Activated naive CD8-positive, alpha-beta T cell (primary cell): ENCODE measurements around the gene METTL3.
"Not testable (repeated sequence)": the region's sequence is repeated elsewhere in the genome, so short reads cannot be mapped to it uniquely, and the experiment has no call there.

ENCODE experiments used
- H3K27ac Mint-ChIP-seq: one replicate; pipeline ENCODE4 v1.8.0; 2021; ENCODE audit warnings: mixed read lengths
- H3K27me3 Mint-ChIP-seq: one replicate; pipeline ENCODE4 v1.8.0; 2021; ENCODE audit warnings: mixed read lengths
- H3K36me3 Mint-ChIP-seq: one replicate; pipeline ENCODE4 v1.8.0; 2021; ENCODE audit warnings: mixed read lengths
- H3K4me1 Mint-ChIP-seq: one replicate; pipeline ENCODE4 v1.8.0; 2021; ENCODE audit warnings: low read depth, mixed read lengths
- H3K4me3 Mint-ChIP-seq: one replicate; pipeline ENCODE4 v1.8.0; 2021; ENCODE audit warnings: mild to moderate bottlenecking, mixed read lengths
- H3K9me3 Mint-ChIP-seq: one replicate; pipeline ENCODE4 v1.8.0; 2021; ENCODE audit warnings: low read depth, mixed read lengths

The METTL3 gene

DNA sequence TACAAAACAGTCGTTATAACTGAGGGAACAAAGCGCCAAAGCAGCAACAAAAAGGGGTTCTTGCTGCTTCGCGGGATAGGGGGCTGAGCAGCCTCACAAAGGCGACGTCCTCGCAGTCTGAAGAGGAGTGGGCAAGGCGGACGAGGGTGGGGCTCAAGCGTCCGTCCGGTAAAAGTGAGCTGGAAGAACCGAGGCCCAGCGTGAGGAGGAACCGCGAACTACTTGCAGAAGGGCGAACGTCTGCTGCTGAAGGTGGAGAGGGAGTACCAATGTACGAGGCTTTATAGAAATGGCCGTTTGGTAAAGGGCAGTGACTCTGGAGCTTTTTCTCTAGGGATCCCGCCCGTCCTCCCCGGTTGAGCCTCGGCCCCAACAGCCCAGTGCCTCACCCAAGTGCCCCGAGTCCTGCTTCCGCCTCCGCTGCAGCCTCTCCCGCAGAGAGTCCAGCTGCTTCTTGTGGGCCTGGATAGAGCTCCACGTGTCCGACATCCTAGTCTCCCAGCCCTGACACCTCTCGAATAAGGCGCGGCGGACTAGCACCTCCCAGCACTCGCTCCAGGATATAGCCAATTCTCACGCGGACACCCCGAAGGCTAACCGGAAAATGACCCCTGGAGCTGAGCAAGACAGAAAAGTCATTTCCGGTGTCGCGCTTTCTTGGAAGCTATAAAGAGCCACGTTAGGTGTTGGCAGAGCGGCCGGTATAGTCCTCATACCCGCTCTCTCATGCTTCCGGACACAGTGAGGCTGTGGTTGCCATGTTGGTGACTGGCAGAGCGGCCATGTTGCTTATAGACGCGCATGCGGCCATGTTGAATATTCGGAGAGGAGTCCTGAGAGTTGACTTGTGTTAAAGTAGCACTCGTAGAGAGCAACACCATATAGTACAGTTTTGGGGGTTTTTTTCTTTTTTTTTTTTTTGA, at the start of gene METTL3:
METTL3 (minus strand) TSS at position 606 of the 923 bp plus-strand sequence; CDS start at position 489, 117 bp downstream.
- H3K4me1 Mint-ChIP-seq = peaks cover 41% of the 10 kb centered on the region
- H3K27me3 Mint-ChIP-seq = no peaks in the 10 kb centered on the region
- H3K36me3 Mint-ChIP-seq = peaks cover 8% of the 10 kb centered on the region
- no peaks in the 10 kb centered on the region for H3K9me3 Mint-ChIP-seq
- peak within 1 kb of the TSS; percentile 99 for H3K27ac Mint-ChIP-seq
- peak within 1 kb of the TSS; percentile 97 for H3K4me3 Mint-ChIP-seq

DNA sequence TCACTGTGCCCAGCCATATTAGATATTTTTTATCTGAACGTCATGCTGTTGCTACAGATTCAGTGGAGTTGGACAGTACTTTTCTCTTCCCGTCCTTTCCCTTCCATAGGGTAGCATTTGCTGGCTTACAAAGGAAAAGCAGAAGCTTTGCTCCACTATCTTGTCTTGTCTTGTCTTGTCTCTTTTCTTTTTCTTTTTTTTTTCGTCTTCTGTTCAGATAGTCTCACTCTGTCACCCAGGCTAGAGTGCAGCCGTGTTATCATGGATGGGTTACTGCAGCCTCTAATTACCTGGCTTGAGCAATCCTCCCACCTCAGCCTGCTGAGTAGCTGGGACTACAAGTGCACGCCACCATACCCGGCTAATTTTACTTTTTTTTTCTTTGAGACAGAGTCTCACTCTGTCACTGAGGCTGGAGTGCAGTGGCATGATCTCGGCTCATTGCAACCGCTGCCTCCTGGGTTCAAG, 47.6 kb upstream of the METTL3 start:
- Mint-ChIP-seq H3K36me3 (no peaks in the 10 kb centered on the region), H3K4me3 (no peak overlapping the region), H3K9me3 (no peaks in the 10 kb centered on the region), H3K27me3 (no peaks in the 10 kb centered on the region), H3K27ac (no peak overlapping the region), H3K4me1 (peaks cover 5% of the 10 kb centered on the region)

DNA sequence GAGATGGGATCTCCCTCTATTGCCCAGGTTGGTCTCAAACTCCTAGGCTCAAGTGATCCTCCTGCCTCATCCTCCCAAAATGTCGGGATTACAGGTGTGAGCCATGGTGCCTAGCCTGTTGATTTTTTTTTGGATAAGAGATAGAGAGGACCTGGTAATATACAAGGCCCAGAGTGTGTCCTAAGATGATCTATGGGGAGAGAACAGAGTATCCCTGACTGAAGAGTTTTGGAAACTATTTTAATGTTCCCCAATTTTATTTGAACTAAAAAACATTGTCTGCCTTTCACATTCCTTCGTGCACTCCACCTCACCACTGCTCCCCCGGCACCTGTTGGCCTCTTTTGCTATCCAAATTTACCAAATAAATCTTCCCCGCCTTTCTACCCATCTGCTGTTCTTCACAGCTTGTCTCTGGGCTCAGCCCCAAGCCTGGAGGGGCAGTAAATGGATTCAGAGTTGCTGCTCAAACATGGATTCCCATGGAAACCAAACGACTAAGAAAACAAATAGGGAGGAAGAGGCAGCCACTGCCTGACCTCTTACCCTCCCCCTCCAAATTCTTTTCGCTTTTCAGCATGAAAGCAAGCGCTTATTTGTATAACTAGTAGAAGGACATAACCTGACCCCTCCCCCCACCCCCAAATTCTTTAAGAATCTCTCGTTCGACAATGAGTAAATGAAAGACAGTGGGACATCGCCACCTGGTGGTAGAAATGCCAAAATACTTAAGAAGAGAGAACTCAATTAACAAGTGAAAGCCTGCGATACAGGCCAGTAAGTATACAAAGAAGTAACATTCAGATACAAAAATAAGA, 46.2 kb upstream of the METTL3 start:
- H3K9me3 Mint-ChIP-seq = no peaks in the 10 kb centered on the region
- peak overlapping the region; percentile 34 for H3K27ac Mint-ChIP-seq
- no peaks in the 10 kb centered on the region for H3K36me3 Mint-ChIP-seq
- H3K27me3 Mint-ChIP-seq = no peaks in the 10 kb centered on the region
- peaks cover 5% of the 10 kb centered on the region for H3K4me1 Mint-ChIP-seq
- H3K4me3 Mint-ChIP-seq = peak overlapping the region; percentile 33

DNA sequence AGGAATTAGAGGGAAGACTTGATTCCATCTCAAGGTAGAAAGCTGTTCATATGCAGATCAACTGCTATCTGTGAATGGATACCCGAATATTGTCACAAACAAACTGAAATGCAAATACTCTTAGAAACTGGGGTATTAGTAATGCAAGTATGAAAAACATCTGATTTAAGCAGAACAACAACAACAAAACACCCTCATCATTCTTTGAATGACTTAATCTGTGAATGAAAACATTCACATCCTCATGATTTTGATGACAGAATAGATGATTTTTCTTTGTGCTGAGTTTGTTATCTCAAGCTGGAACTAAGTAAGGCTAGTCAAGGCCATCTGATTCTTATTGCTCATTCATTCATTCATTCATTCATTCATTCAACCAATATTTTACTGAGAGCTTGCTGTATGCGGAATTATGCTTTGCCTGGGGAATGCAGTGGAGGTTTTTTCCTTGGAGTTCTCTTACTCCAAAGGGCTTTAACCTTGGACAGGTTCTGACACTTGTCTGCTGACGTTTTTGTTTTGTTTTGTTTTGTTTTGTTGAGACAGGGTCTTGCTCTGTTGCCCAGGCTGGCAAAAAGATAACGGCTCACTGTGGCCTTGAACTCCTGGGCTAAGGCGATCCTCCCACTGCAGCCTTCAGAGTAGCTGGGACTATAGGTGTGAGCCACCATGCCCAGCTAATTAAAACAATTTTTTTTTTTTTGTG, 45.4 kb upstream of the METTL3 start:
- no peaks in the 10 kb centered on the region for H3K9me3 Mint-ChIP-seq
- H3K4me3 Mint-ChIP-seq = no peak overlapping the region
- H3K4me1 Mint-ChIP-seq = peaks cover 5% of the 10 kb centered on the region
- no peaks in the 10 kb centered on the region for H3K27me3 Mint-ChIP-seq
- no peaks in the 10 kb centered on the region for H3K36me3 Mint-ChIP-seq
- H3K27ac Mint-ChIP-seq = no peak overlapping the region

DNA sequence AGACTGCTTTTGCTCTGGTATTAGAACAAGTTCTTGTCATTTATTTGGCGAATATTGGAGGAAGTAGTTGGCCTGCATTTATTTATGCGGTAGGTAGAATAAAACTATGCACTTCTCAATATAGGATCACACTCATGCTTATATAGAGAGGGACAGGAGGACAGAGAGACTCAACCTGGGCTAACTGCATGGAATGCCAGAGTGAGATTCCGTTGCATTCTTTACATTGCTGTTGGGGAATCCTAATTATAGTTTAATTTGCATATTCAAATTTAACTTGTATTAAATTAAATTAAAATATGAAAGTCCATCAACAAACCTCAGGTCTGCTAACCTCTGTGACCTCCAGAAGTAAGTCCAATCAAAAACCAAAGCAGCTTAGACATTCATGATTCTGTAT, 42.1 kb upstream of the METTL3 start:
- H3K9me3 Mint-ChIP-seq = no peaks in the 10 kb centered on the region
- no peaks in the 10 kb centered on the region for H3K27me3 Mint-ChIP-seq
- H3K36me3 Mint-ChIP-seq = no peaks in the 10 kb centered on the region

DNA sequence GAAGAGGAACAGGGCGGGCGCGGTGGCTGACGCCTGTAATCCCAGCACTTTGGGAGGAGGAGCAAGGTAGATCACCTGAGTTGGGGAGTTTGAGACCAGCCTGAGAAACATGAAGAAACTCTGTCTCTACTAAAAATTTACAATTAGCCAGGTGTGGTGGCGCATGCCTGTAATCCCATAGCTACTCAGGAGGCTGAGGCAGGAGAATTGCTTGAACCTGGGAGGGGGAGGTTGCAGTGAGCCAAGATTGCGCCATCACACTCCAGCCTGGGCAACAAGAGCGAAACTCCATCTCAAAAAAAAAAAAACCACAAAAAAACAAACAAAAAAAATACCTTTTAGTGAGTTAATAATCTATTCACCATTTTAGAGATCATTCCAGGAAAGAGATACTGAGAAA, 33.4 kb upstream of the METTL3 start:
- H3K27me3 Mint-ChIP-seq, H3K4me3 Mint-ChIP-seq, H3K36me3 Mint-ChIP-seq, H3K9me3 Mint-ChIP-seq, H3K4me1 Mint-ChIP-seq, H3K27ac Mint-ChIP-seq: not testable (repeated sequence)

More for the DNA sequence above, 42.1 kb upstream of the METTL3 start:
- Mint-ChIP-seq H3K4me1 (peaks cover 5% of the 10 kb centered on the region), H3K4me3 (no peak overlapping the region), H3K27ac (no peak overlapping the region)

DNA sequence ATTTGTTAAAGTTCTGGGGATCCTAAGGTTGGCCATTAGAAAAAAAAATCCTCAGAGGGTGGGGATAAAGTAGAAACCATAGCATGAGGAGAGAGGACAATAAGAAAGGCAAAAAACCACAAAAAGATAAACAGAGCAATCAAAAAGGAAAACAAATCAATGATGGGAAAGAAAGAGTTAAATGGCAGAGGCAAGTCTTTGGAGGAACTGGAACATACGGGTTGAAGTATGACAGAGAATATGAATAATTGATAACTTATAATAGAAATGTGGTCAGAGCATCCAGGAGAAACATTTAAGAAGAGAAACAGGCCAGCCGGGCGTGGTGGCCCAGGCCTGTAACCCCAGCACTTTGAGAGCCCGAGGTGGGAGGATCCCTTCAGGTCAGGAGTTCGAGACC, 32.8 kb upstream of the METTL3 start:
- Mint-ChIP-seq H3K4me1 (no peaks in the 10 kb centered on the region), H3K9me3 (no peaks in the 10 kb centered on the region), H3K27ac (no peak overlapping the region)

DNA sequence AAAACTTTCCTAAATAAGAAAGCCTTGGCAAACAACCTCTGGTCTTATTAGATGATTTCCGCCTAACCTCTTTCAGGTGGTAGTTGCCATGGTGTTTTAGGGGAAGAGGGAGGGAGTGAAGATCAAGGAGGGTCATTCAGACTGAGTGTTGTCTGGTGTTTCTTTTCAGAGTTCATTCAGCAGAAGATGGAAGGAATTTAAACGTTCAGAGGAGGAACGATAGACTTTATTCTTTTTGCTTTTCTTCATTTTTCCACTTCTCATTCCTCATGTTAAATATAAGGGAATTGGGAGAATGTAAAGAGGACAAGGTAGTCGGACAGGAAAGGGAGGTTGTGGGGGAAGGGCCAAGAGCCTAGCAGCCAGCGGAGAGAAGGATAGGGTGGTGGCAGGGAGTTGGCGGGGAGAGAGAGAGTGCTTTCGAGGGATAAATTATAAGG, 32.4 kb upstream of the METTL3 start:
- Mint-ChIP-seq H3K9me3 (no peaks in the 10 kb centered on the region), H3K27ac (no peak overlapping the region), H3K36me3 (no peaks in the 10 kb centered on the region), H3K27me3 (peaks cover 10% of the 10 kb centered on the region), H3K4me3 (no peak overlapping the region), H3K4me1 (no peaks in the 10 kb centered on the region)

More for the DNA sequence above, 32.8 kb upstream of the METTL3 start:
- peaks cover 7% of the 10 kb centered on the region for H3K27me3 Mint-ChIP-seq
- no peak overlapping the region for H3K4me3 Mint-ChIP-seq
- no peaks in the 10 kb centered on the region for H3K36me3 Mint-ChIP-seq

DNA sequence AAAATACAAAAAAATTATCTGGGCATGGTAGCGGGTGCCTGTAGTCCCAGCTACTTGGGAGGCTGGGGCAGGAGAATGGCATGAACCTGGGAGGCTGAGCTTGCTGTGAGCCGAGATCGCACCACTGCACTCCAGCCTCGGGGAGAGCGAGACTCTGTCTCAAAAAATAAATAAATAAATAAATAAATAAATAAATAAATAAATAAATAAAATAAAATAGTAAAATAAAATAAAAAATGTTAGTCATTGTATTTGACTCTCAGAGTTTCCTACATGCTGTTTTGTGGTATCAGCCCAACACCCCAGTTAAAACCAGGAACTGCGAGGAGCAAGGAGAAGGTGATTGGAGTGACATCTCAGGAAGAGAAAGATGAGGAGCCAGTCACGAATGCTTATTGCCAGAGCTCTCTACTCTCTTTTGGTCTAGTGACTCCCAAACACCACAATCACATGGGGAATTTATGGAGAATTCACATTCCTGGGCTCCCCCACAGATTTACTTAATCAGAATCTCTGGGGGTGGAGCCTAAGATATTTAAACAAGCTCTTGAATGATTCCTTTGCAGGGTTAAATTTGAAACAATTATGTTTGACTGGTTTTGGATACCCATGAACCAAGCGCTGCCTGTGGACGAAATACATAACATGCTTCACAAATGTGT, 30.4 kb upstream of the METTL3 start:
- no peaks in the 10 kb centered on the region for H3K9me3 Mint-ChIP-seq
- no peaks in the 10 kb centered on the region for H3K36me3 Mint-ChIP-seq
- H3K27me3 Mint-ChIP-seq = peaks cover 17% of the 10 kb centered on the region
- H3K4me3 Mint-ChIP-seq = no peak overlapping the region
- peaks cover 6% of the 10 kb centered on the region for H3K4me1 Mint-ChIP-seq
- no peak overlapping the region for H3K27ac Mint-ChIP-seq

DNA sequence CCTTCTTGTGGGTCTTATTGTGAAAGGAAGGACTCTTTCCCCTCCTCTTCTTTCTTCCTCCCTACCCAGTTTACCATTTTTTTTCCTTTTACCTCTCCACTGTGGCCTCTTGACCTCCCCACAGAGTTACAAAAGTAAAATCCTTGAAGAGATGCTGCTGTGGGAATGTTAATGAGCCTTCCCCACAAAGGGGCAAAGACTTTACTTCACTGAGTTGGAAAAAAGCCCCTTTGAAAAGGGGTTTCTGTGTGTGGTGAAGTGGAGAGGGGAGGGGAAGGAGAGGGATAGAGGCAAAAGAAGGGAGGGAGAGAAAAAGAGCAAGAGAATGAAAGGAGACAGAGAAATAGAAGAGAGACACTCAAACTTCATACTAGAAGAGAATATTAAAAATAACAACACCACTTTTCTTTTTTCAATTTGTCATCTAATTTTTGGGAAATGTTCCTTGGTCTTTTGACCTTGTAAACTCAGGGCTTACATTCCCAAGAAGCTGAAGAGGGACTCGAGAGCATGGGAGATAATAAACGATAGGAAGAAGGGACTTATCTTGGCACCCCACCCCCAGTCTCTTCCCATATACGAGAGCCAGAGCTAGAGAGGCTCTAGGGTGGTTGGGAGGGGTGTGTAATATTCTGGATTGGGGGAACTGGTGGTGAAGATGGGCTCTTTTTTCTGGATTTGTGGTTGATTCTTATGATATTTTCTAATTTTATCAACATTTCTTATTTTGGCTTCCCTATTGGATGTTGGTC, 28.2 kb upstream of the METTL3 start:
- Mint-ChIP-seq H3K4me1 (peaks cover 8% of the 10 kb centered on the region), H3K27me3 (peaks cover 26% of the 10 kb centered on the region), H3K4me3 (no peak overlapping the region), H3K9me3 (no peaks in the 10 kb centered on the region), H3K36me3 (no peaks in the 10 kb centered on the region), H3K27ac (no peak overlapping the region)

DNA sequence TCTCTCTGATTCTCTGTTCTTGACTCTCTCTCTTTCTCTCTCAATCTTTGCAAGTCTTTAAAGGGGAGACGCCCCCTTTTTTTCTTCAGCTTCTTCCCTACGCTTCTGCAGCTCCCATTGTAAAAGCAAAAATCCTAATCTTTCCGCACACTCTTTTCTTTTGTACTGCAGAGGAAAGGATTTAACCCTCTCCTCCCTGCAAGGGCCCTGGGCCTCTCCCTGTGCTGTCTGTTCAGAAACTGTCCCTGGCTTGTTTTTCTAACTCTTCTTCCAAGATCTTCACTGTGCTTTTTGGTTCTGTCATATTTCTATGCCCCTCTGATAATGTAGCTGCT, 25.9 kb upstream of the METTL3 start:
- peak overlapping the region; percentile 17 for H3K4me3 Mint-ChIP-seq
- H3K4me1 Mint-ChIP-seq = peaks cover 8% of the 10 kb centered on the region
- no peaks in the 10 kb centered on the region for H3K9me3 Mint-ChIP-seq
- H3K27me3 Mint-ChIP-seq = peaks cover 26% of the 10 kb centered on the region
- H3K36me3 Mint-ChIP-seq = no peaks in the 10 kb centered on the region
- no peak overlapping the region for H3K27ac Mint-ChIP-seq

DNA sequence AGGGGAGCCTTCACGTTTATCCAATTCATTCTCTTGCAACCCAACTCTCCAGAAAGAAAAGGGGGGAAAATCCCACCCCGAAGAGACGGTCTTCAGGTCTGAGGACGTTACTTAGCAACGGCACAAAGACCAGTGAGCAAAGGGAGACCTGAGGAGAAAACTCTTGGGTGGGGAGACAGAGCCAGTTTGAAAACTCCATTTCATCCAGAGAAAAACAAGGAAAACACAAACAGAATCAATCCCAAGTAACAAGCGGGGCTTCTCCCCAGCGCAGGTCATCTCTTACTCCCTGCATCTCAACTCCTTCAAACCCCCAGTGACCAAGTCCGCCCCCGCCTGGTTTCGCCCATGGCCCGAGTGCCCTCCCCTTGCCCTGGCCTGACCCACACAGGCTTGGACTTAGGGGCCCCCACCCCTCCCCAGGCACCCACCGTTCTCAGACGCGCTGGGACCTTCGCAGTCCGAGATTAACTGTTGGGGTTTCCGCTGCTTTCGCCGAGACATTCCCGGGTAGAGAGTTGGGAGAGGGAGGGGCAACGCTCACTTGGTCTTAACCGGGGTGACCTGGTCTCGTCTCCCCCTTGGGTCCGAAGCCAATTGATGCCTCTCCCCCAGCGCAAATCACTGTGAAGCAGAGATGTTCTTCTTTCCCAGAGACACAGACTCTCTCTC, 25.4 kb upstream of the METTL3 start:
- Mint-ChIP-seq H3K27me3 (peaks cover 28% of the 10 kb centered on the region), H3K27ac (no peak overlapping the region), H3K9me3 (no peaks in the 10 kb centered on the region), H3K4me1 (peaks cover 8% of the 10 kb centered on the region), H3K4me3 (peak overlapping the region; percentile 17), H3K36me3 (no peaks in the 10 kb centered on the region)

DNA sequence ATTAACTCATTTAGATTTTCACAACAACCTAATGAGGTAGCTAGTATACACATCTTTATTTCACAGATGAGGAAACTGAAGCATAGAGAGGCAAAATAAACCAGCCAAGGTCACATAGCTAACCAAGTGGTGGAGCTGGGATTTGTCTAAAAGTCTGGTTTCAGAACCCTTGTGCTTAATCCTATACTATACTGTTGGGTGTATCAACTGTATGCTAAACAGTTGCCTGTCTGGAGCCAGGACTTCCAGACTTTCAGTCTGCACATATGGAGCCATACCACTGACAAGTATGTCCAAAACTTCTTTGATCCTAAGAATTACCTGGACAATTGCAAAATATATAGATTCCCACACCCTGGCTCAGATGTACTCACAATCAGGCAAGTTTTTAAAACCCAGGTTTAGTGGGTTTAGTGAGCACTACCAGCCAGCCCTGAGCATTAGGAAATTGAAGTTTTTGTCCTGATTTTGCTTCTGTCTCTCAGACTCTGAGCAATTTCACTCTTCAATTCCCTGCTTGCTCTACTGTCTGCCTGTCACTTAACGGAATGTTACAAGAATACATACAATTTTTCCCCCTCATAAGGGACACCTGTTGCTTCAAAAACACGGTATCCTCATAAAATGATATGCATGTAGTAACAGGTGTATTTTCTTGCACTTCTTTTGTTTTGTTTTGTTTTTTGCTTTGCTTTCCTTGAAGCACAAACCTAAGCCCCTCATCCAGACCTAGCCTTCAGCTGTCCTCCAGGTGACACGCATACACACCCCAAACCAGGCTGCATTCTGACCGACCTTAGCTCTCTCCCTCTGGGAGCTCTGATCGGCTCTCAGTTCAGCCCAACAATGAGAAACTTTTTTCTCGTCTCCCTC, 24.6 kb upstream of the METTL3 start:
- Mint-ChIP-seq H3K27me3 (peaks cover 28% of the 10 kb centered on the region), H3K9me3 (no peaks in the 10 kb centered on the region), H3K36me3 (no peaks in the 10 kb centered on the region), H3K27ac (no peak overlapping the region), H3K4me3 (no peak overlapping the region), H3K4me1 (peaks cover 8% of the 10 kb centered on the region)
